ENCODE data around the gene FMN1. TPM values are rescaled to one million over a fixed set of nuclear protein-coding genes. Genes with fewer than 3 reads are reported as not detected.

Gene FMN1
- polyA plus RNA-seq, 3 donors = 0.28 to 3.7 (median 0.34) TPM

DNA sequence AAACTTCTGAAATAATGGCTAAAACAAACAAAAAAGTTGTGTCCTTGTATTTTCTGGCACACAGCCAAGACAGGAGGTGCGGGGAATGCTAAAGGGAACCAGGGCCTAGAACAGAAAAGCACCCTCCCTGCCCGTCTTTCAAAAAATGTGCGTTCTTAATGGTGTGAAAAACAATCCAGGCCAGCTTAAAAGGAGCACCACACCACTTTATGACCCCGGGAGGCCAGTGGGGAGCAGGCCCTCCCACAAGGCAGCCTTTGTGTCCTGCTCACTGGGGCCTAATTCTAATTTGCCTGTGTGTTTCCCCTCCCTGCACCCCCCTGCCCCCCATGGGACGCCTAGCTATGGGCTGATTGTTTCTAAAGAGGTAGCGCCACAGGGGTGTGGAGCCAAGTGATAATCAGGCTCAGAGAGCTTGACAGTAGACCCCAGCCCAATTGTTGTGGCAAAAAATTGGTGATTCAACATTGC lies 295.4 kb downstream of the FMN1 start:
- Histone ChIP-seq H4K20me1 (ENCODE audit: insufficient read depth, low read length) (no peaks in the 10 kb centered on the region), H2AFZ (ENCODE audit: insufficient read depth, low read depth, low read length, poor library complexity, severe bottlenecking) (no peak overlapping the region), H3K4me2 (replicated peaks; ENCODE audit: extremely low read depth, low read length, poor library complexity, severe bottlenecking) (no peak overlapping the region), H3K9me3 (replicated peaks in 1 of 2; ENCODE audit: control insufficient read depth in 1 of 2, insufficient read depth in 1 of 2, low read length in 2 of 2) (no peaks in the 10 kb centered on the region), H3K9ac (ENCODE audit: insufficient read depth, low read length, poor library complexity, severe bottlenecking) (no peak overlapping the region), H3K79me2 (ENCODE audit: insufficient read depth, low read length) (no peaks in the 10 kb centered on the region), H3K4me1 (ENCODE audit: control insufficient read depth in 1 of 2, insufficient read depth in 2 of 2, low read length in 2 of 2) (peaks cover 3% of the 10 kb centered on the region in 2 donors), H3K27me3 (ENCODE audit: control insufficient read depth in 2 of 2, insufficient read depth in 2 of 2, low read length in 2 of 2) (no peaks in the 10 kb centered on the region), H3K4me3 (replicated peaks in 1 of 3; ENCODE audit: low read depth in 2 of 3, low read length in 3 of 3) (no peak overlapping the region), H3K36me3 (replicated peaks in 1 of 2; ENCODE audit: control insufficient read depth in 1 of 2, insufficient read depth in 2 of 2, low read length in 2 of 2) (peaks cover 3 to 30% of the 10 kb centered on the region in 2 donors), H3K27ac (ENCODE audit: low read depth in 1 of 2, low read length in 2 of 2) (no peak overlapping the region)
- TF ChIP-seq, protein P1, sequence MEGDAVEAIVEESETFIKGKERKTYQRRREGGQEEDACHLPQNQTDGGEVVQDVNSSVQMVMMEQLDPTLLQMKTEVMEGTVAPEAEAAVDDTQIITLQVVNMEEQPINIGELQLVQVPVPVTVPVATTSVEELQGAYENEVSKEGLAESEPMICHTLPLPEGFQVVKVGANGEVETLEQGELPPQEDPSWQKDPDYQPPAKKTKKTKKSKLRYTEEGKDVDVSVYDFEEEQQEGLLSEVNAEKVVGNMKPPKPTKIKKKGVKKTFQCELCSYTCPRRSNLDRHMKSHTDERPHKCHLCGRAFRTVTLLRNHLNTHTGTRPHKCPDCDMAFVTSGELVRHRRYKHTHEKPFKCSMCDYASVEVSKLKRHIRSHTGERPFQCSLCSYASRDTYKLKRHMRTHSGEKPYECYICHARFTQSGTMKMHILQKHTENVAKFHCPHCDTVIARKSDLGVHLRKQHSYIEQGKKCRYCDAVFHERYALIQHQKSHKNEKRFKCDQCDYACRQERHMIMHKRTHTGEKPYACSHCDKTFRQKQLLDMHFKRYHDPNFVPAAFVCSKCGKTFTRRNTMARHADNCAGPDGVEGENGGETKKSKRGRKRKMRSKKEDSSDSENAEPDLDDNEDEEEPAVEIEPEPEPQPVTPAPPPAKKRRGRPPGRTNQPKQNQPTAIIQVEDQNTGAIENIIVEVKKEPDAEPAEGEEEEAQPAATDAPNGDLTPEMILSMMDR (IDR thresholded peaks at IDR 0.05) = no peak
- Mint-ChIP-seq H3K9me3 (no peaks in the 10 kb centered on the region), H3K4me1 (peaks cover 3% of the 10 kb centered on the region), H3K27ac (no peak overlapping the region), H3K27me3 (ENCODE audit: low read depth in 3 of 3) (peaks cover 0 to 1% (median 0%) of the 10 kb centered on the region in 3 donors), H3K36me3 (peaks cover 11 to 31% of the 10 kb centered on the region in 2 donors), H3K4me3 (no peak overlapping the region)
- 100% methylated on average over 3 of the region's 6 CpGs for WGBS (ENCODE audit: insufficient coverage)
- no peak for DNase-seq
- intact Hi-C loops (cut with micrococcal nuclease) = no loop called here

DNA sequence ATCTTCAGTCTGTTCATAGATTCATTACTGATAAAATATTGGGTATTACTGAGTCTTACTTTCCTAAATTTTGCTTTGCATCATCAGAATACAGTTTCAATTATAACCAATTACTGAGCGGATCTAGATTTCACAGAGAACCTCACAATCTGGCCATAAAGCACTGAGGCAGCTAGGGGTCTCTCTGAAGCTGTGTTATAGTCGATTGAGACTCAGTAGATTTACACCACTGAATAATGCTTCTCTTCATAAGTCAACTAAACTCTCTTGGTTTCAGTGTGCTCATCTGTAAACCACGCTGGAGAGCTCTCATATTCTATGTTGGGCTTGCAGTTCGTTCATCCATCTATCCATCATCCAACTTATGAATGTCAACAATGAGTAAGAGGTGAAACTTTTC lies 296.1 kb downstream of the FMN1 start:
- Mint-ChIP-seq H3K4me1 (no peaks in the 10 kb centered on the region), H3K36me3 (peaks cover 11 to 31% of the 10 kb centered on the region in 2 donors), H3K27me3 (ENCODE audit: low read depth in 3 of 3) (peaks cover 0 to 1% (median 0%) of the 10 kb centered on the region in 3 donors), H3K9me3 (peaks cover 0 to 2% (median 0%) of the 10 kb centered on the region in 7 donors), H3K4me3 (no peak overlapping the region), H3K27ac (no peak overlapping the region)
- H3K9ac ChIP-seq (ENCODE audit: insufficient read depth, low read length, poor library complexity, severe bottlenecking) = no peak overlapping the region
- no peaks in the 10 kb centered on the region for H3K4me1 ChIP-seq (ENCODE audit: control insufficient read depth in 1 of 2, insufficient read depth in 2 of 2, low read length in 2 of 2)
- H3K4me3 ChIP-seq (replicated peaks in 1 of 3; ENCODE audit: low read depth in 2 of 3, low read length in 3 of 3) = no peak overlapping the region
- H3K27me3 ChIP-seq (ENCODE audit: control insufficient read depth in 2 of 2, insufficient read depth in 2 of 2, low read length in 2 of 2) = no peaks in the 10 kb centered on the region
- DNase-seq = no peak
- H3K36me3 ChIP-seq (replicated peaks in 1 of 2; ENCODE audit: control insufficient read depth in 1 of 2, insufficient read depth in 2 of 2, low read length in 2 of 2) = peaks cover 3 to 30% of the 10 kb centered on the region in 2 donors
- no peaks in the 10 kb centered on the region for H3K9me3 ChIP-seq (replicated peaks in 1 of 2; ENCODE audit: control insufficient read depth in 1 of 2, insufficient read depth in 1 of 2, low read length in 2 of 2)
- no peak overlapping the region for H3K27ac ChIP-seq (ENCODE audit: low read depth in 1 of 2, low read length in 2 of 2)
- no peak overlapping the region for H3K4me2 ChIP-seq (replicated peaks; ENCODE audit: extremely low read depth, low read length, poor library complexity, severe bottlenecking)
- H4K20me1 ChIP-seq (ENCODE audit: insufficient read depth, low read length) = no peaks in the 10 kb centered on the region
- H3K79me2 ChIP-seq (ENCODE audit: insufficient read depth, low read length) = no peaks in the 10 kb centered on the region
- no peak overlapping the region for H2AFZ ChIP-seq (ENCODE audit: insufficient read depth, low read depth, low read length, poor library complexity, severe bottlenecking)
- intact Hi-C loops (cut with micrococcal nuclease) = no loop called here
- TF ChIP-seq, protein P1 (IDR thresholded peaks at IDR 0.05) = no peak
- WGBS (ENCODE audit: insufficient coverage) = no CpG with 5 or more reads among the region's 4 CpGs
